Adipocyte (in vitro differentiated cells): ENCODE data around the gene NPIPA7.
"Not testable (repeated sequence)": the region's sequence is repeated elsewhere in the genome, so short reads cannot be mapped to it uniquely, and the experiment has no call there.

Source experiments
- DNase-seq: peaks from one replicate; pipeline ENCODE4 v3.0.0-alpha.2; 2015; ENCODE audit warnings: low read depth
- H3K27me3 ChIP-seq: replicated peaks from 2 replicates; pipeline ENCODE4 v1.7.0; 2013; ENCODE audit warnings: mild to moderate bottlenecking, low read length, moderate library complexity; ENCODE audit not compliant: control insufficient read depth, insufficient read depth
- H3K36me3 ChIP-seq: 2 replicates; pipeline ENCODE4 v1.7.0; 2013; ENCODE audit warnings: low read length, mild to moderate bottlenecking, moderate library complexity; ENCODE audit not compliant: control insufficient read depth, insufficient read depth, severe bottlenecking
- H3K4me1 ChIP-seq: 2 replicates; pipeline ENCODE4 v1.7.0; 2013; ENCODE audit warnings: mild to moderate bottlenecking, low read length, moderate library complexity; ENCODE audit not compliant: control insufficient read depth, insufficient read depth
- H3K4me3 ChIP-seq: 2 replicates; pipeline ENCODE4 v1.7.0; 2013; ENCODE audit warnings: mild to moderate bottlenecking, low read length, moderate library complexity
- H3K9ac ChIP-seq: 2 replicates; pipeline ENCODE4 v1.7.0; 2013; ENCODE audit warnings: mild to moderate bottlenecking, low read length, moderate library complexity
- H3K9me3 ChIP-seq: 2 replicates; pipeline ENCODE4 v1.7.0; 2013; ENCODE audit warnings: mild to moderate bottlenecking, low read length, moderate library complexity; ENCODE audit not compliant: control insufficient read depth

NPIPA7 gene

DNA sequence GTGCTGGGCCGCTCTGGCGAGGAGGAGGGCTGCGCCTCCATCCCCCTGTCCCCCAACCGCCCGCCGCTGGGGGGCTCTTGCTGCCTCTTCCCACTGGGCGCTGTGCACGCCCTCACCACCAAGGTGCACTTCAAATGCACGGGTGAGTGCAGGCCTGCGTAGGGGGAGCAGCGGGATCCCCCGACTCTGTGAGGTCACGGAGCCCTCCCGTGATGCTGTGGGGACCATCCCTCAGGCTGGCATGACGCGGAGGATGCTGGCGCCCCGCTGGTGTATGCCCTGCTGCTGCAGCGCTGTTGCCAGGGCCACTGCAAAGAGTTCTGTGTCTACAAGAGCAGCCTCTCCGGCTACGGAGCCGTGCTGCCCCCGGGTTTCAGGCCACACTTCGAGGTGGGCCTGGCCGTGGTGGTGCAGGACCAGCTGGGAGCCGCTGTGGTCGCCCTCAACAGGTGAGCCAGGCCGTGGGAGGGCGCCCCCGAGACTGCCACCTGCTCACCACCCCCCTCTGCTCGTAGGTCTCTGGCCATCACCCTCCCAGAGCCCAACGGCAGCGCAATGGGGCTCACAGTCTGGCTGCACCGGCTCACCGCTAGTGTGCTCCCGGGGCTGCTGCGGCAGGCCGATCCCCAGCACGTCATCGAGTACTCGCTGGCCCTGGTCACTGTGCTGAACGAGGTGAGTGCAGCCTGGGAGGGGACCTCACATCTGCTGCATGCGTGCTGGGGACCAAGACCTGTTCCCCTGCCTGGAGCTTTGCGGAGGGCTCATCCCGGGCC, 9.7 kb upstream of the NPIPA7 start:
- DNase-seq, H3K4me1 ChIP-seq, H3K27me3 ChIP-seq, H3K9ac ChIP-seq, H3K9me3 ChIP-seq, H3K4me3 ChIP-seq, H3K36me3 ChIP-seq: not testable (repeated sequence)

DNA sequence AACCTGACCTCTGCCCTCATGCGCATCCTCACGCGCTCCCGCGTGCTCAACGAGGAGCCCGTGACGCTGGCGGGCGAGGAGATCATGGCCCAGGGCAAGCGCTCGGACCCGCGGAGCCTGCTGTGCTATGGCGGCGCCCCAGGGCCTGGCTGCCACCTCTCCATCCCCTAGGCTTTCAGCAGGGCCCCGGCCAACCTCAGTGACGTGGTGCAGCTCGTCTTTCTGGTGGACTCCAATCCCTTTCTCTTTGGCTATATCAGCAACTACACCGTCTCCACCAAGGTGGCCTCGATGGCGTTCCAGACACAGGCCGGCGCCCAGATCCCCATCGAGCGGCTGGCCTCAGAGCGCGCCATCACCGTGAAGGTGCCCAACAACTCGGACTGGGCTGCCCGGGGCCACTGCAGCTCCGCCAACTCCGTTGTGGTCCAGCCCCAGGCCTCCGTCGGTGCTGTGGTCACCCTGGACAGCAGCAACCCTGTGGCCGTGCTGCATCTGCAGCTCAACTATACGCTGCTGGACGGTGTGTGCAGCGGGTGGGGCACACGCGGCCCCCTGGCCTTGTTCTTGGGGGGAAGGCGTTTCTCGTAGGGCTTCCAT, 7.7 kb upstream of the NPIPA7 start:
- H3K27me3 ChIP-seq, H3K9ac ChIP-seq, H3K9me3 ChIP-seq, H3K36me3 ChIP-seq, H3K4me3 ChIP-seq, H3K4me1 ChIP-seq, DNase-seq: not testable (repeated sequence)

DNA sequence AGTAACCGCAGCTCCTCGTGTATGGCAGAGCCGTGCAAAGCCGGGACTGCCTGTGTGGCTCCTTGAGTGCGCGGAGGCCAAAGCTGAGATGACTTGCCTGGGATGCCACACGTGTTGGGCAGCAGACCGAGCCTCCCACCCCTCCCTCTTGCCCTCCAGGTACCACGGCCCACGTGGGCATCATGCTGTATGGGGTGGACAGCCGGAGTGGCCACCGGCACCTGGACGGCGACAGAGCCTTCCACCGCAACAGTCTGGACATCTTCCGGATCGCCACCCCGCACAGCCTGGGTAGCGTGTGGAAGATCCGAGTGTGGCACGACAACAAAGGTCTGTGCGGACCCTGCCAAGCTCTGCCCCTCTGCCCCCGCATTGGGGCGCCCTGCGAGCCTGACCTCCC, 4.7 kb upstream of the NPIPA7 start:
- not testable (repeated sequence) for H3K4me3 ChIP-seq, DNase-seq, H3K27me3 ChIP-seq, H3K9me3 ChIP-seq, H3K9ac ChIP-seq, H3K36me3 ChIP-seq, H3K4me1 ChIP-seq

DNA sequence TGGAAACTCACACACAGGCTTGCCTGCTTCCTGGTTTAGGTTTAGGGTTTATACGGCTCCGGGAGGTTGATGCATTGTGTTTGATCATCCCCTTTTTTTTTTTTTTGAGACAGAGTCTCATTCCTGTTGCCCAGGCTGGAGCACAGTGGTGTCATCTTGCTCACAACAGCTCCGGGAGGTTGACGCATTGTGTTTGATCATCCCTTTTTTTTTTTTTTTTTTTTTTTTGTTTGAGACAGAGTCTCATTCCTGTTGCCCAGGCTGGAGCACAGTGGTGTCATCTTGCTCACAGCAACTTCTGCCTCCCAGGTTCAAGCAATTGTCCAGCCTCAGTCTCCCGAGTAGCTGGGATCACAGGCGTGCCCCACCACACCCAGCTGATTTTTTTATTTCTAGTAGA, 20.7 kb downstream of the NPIPA7 start:
- not testable (repeated sequence) for DNase-seq, H3K4me1 ChIP-seq, H3K9ac ChIP-seq, H3K36me3 ChIP-seq, H3K9me3 ChIP-seq, H3K4me3 ChIP-seq, H3K27me3 ChIP-seq

DNA sequence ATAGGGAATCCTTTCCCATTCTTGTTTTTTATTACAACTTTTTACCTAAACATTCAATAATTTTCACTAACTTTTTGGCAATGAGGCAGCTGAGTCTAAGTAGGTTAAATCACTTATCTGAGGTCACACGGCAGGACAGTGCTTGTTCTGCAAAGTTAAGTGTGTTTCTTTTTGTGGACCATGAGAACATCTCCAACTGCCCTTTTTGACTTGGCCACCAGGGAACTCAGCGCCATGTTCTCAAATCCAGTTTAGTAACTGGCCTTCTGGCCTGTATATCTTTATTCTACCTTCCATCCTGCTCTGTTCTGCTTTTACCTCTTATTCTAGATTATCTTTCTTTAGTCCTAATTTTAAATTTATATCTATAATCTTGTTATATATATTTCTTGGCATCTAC, 23.4 kb downstream of the NPIPA7 start:
- DNase-seq, H3K4me3 ChIP-seq, H3K27me3 ChIP-seq, H3K4me1 ChIP-seq, H3K9me3 ChIP-seq, H3K36me3 ChIP-seq, H3K9ac ChIP-seq: not testable (repeated sequence)

DNA sequence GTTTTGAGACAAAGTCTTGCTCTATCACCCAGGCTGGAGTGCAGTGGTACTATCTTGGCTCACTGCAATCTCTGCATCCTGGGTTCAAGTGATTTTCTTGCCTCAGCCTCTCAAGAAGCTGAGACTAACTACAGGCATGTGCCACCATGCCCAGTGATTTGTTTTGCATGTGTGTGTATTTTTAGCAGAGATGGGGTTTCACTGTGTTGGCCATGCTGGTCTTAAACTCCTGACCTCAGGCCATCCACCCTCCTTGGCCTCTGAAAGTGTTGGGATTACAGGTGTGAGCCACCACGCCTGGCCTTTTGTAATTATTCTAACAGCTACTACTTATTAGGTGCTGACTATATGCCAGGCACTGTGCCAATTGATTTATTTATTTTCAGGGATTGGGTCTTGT, 25.3 kb downstream of the NPIPA7 start:
- not testable (repeated sequence) for H3K4me1 ChIP-seq, H3K9ac ChIP-seq, H3K9me3 ChIP-seq, H3K4me3 ChIP-seq, H3K36me3 ChIP-seq, H3K27me3 ChIP-seq, DNase-seq

DNA sequence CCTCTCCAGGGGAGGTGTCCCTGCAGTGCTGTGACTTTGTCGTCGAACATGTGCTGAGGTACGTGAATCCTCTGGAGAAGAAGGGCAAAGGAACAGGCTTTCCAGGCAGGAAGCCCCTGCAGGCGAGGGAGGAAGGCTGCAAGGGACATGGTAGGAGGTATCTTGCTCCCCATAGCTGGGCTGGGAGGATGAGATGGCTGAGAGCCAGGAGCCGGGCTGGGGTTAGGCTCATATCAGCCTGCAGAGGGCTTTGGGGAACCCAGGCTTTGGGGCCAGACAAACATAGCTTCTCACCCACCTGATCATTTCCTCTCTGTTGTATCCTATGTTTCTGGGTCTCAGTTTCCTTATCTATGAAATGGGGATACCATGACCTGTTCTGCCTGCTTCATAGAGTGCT, 26.5 kb downstream of the NPIPA7 start:
- H3K27me3 ChIP-seq, H3K9me3 ChIP-seq, H3K9ac ChIP-seq, H3K4me3 ChIP-seq, H3K36me3 ChIP-seq, H3K4me1 ChIP-seq, DNase-seq: not testable (repeated sequence)

DNA sequence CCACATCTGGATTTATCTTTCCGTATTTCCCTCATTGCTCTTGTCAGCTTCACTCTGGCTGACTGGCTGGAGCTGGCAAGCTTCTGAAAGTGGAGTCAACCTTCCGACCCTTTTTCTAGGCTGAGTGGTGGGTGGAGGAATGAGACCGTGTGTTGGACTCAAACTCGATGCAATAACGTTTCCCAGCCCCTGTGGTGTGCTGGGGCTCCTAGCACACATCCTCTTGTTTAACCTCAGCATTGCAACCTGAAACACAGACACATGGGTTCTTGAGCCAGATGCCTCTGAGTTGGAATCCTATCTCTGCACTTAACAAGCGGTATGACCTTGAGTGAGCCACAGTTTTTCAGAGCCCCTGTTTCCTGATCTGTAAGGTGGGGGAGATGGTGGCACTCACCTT, 29.5 kb downstream of the NPIPA7 start:
- H3K9me3 ChIP-seq, H3K36me3 ChIP-seq, H3K9ac ChIP-seq, H3K4me1 ChIP-seq, DNase-seq, H3K27me3 ChIP-seq, H3K4me3 ChIP-seq: not testable (repeated sequence)

DNA sequence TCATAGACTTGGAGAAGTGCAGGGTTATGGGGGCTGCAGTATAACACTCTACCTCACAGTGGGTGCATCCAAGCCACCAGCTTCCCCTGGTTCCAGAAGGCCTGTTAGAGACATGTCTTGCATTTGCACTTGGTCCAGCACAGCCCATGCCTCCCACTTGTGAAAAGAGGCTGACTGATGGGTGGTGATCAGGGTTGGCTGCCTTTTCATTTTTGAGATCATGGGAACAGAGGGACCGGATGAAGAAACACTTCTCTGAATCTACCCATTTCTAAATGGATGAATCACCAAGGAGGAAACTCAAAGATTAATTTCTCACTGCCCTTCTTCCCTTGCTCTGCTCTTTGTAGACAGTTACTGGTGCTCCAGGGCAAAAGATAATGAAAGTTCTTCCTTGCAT, 34.8 kb downstream of the NPIPA7 start:
- not testable (repeated sequence) for DNase-seq, H3K4me1 ChIP-seq, H3K4me3 ChIP-seq, H3K9ac ChIP-seq, H3K27me3 ChIP-seq, H3K9me3 ChIP-seq, H3K36me3 ChIP-seq

DNA sequence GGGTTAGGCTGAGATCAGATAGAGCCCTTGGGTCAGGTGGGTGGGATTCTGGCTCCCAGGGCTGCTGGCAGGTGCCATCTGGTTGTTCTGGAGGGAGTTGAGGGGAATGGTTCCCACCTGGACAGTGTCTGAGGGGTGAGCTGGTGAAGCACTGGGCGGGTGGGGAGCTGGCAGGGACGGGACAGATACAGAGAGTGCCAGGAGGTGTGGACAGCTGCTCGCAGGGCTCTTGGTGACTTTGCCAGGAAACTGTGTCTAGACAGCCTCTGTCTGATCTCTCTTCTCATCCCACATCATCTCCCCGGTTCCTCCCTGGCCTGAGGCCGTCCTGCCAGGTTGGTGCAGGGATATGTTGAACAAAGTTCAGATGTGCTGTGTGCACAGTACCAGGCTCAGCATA, 38.1 kb downstream of the NPIPA7 start:
- H3K36me3 ChIP-seq, H3K9me3 ChIP-seq, DNase-seq, H3K27me3 ChIP-seq, H3K4me1 ChIP-seq, H3K4me3 ChIP-seq, H3K9ac ChIP-seq: not testable (repeated sequence)

DNA sequence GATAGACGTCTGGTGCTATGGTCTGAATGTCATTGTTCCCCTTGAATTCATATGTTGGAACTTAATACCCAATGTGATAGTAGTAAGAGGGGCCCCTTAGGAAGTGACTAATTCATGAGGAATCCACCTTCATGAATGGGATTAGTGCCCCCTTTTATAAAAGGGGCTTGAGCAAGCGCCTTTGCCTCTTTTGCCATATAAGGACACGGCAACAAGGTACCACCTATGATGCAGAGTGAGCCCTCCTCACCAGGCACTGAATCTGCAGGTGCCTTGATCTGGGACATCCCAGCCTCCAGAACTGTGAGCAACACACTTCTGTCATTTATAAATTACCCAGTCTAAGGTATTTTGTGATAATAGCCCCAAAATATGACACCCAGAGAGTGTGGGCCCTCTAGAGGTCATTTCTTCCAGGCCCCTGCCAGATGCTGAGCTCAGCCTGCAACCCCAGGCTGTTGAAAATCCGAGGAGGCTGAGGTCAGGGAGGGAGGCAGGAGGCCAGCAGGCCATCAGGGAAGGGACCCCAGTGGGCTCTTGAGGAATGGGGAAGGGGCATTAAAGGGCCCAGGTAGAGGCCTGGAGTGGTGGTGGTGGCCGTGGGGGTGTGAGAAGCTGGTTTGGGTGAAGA, 39.1 kb downstream of the NPIPA7 start:
- H3K36me3 ChIP-seq, DNase-seq, H3K9me3 ChIP-seq, H3K27me3 ChIP-seq, H3K4me3 ChIP-seq, H3K4me1 ChIP-seq, H3K9ac ChIP-seq: not testable (repeated sequence)
